Cerebellar nuclear complex (tissue), 1 donor: ENCODE data around the gene C13orf42.

ENCODE experiments used
- DNase-seq, 2 experiments: peaks; one replicate each; lab custom pipeline; 2025; lab: John Stamatoyannopoulos, UW

Gene C13orf42

DNA sequence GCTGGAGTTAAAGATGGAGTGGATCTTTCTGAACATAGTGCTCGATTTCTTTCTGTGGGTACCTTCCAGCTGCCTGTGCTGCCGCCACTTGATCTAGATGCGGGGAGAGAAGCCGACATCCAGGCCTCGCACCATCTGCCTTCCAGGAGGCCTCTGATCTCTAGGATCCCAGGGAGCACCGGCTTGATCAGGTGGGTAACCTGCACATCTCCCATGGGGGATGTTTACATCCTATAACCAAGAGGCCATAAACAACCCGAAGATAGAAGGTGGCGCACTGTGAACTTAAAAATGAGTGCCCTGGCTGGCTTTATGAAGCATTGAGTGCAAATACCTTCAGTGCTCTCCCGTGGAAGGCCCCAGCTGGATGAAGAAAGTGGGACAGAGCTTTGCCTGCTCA, at the start of gene C13orf42:
C13orf42 (minus strand) TSS at position 101 of the 400 bp plus-strand sequence; CDS start at position 36, 65 bp downstream.
- no peak for DNase-seq

GRCh38 chr13:51158880-51159518, 47.9 kb upstream of the C13orf42 start:
- DNase-seq: no peak

- no peak for DNase-seq
Measured at GRCh38 chr13:51158365-51158764, 47.3 kb upstream of the C13orf42 start.

GRCh38 chr13:51156648-51157047, 45.6 kb upstream of the C13orf42 start:
- no peak for DNase-seq

DNA sequence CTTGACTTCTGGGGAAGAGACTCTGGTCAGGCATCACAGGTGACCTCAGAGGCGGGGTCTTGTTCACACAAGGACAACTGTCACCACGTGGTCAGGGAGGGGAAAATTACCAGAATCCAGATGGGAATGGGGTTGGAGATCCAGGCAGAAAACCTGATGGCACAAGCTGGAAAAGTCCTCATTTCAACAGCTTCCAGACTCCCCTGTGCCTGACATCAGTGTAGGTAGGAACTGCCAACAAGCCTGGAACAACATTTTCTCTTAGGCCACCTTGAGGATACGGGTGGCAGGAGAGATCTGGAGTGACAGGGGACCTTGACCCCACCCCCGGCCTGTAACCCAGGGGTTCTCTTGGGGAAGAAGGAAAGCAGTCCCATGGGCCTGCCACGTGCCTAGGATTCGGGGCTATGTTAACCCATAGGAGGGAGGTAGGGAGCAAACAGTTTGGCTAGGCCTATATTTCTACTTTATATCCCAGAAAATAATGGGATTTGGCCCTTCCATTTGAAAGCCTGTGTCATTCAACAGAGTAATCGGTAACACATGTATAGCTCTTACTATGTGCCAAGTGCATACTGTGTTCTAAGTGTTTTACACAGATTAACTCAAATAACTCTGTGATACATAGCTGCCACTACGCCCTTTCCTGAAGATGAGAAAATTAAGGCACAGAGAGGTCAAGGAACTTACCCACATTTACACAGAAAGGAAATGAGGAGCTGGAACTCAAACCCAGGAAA, 44.9 kb upstream of the C13orf42 start:
- DNase-seq: no peak

GRCh38 chr13:51155161-51155560, 44.1 kb upstream of the C13orf42 start:
- no peak for DNase-seq

DNA sequence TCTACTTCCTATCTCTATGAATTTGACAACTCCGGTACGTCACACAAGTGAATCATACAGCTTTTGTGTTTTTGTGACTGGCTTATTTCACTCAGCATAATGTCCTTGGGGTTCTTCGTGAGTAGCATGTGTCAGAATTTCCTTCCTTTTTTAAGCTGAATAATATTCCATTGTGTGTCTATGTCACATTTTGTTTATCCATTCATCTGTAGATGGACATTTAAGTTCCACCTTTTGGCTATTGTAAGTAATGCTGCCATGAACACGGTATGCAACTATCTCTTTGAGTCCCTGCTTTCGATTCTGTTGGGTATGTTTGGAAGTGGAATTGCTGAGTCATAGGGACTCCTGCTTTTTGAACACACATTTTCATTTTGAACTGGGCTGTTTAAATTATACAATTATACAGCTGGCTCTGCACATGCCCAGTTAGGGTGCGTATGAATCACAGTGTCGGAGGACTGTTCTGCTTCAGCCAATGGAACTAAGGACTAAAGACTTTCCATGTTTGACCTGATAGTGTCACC, 43.0 kb upstream of the C13orf42 start:
- no peak for DNase-seq

GRCh38 chr13:51153527-51153926, 42.5 kb upstream of the C13orf42 start:
- DNase-seq: no peak

GRCh38 chr13:51152701-51153100, 41.6 kb upstream of the C13orf42 start:
- no peak for DNase-seq

DNA sequence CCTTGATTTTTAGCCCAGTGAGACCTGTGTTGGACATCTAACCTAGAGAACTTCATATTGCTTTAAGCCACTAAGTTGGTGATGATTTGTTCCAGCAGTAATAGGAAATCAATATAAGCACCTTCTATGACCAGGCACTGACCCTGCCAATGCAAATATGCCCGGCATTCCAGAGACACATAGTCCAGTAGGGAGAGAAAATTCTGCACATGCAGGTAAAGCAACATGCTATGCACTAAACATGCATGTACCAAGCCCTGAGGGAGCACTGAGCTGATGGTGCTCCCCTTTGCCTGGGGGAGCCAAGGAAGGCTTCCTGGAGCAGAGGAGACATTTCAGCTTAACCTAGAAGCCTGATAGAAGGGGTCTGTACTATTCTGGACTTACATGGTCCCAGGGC, 40.4 kb upstream of the C13orf42 start:
- DNase-seq: no peak

DNA sequence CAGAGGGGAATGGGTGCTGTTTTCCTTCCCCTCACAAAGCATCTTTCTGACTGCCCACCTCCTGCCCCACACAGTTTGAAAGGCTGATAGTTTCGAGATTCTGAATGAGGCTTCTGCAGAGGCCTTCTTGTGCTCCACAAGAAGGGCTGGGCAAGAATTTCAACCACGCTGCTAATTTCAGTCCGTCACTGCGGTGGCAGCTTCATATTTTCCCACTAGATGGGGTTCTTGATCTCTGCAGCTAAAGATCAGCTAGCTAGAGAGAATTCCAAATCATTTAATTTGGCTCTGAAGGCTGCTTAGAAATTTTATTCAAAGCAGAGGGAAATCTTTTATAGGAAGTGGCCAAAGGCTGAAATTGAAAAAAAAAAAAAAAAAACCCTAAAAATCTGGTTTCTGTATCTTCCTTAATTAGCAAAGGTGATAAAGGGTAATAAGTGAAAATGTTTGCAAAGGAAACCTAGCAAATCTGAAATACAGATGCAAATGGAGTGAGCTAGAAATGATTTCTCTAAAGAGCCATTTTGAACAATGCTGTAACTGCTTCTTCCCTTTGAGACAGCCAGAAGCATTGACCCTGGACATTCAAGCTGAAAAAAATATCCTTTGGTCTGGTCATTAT, 38.0 kb upstream of the C13orf42 start:
- no peak for DNase-seq

- no peak for DNase-seq
Measured at GRCh38 chr13:51148223-51148951, 37.3 kb upstream of the C13orf42 start.

- DNase-seq: no peak
Measured at GRCh38 chr13:51147732-51148131, 36.7 kb upstream of the C13orf42 start.

DNA sequence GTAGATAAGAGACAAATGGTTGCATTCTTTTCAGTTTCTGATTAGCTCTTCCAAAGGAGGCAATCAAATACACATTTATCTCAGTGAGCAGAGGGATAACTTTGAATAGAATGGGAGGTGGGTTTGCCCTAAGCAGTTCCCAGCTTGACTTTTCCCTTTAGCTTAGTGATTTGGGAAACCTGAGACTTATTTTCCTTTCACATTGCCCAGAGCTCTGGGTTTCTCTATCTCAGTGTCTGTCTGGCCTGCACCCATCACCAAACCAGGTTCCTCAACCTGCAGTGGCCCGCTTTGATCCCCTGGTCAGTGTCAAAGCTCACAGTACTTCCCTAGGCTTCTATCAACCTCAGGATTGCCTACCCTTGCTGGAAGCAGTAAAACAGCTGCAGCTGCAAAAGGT, 35.6 kb upstream of the C13orf42 start:
- DNase-seq: no peak

- no peak for DNase-seq
Measured at GRCh38 chr13:51137250-51137649, 26.2 kb upstream of the C13orf42 start.

DNA sequence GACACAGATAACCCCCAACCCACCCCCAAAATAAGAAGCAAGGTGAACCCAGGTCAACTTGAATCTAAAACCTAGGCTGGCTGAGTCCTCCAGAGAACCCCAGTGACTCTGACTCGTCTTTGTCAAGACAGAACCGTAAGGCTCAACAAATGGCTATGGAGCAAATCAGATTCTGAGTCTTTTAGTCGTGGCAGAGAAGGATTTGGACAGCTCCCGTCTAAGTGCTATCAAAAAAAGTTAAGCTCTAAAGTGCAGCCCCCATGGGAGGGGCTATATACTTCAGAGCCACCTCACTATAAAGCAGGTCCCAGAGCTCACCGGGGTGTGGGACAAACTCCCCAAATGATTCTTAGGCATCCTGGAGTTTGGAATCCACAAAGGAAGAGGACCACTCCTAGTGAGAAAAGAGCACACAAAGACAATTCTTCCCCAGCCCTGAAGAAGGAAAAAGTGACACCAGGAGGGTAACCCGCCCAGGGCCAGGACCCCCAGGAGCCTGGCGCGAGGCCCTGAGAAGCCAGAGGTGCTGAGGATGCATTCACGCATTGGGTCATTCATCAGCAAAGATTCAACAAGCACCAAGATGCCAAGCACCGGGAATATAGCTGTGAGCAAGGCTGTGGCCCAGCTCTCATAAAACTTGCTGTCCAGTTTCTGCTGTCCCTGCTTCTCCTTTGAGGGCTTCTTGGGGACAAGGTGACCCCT, 25.4 kb upstream of the C13orf42 start:
- no peak for DNase-seq

DNA sequence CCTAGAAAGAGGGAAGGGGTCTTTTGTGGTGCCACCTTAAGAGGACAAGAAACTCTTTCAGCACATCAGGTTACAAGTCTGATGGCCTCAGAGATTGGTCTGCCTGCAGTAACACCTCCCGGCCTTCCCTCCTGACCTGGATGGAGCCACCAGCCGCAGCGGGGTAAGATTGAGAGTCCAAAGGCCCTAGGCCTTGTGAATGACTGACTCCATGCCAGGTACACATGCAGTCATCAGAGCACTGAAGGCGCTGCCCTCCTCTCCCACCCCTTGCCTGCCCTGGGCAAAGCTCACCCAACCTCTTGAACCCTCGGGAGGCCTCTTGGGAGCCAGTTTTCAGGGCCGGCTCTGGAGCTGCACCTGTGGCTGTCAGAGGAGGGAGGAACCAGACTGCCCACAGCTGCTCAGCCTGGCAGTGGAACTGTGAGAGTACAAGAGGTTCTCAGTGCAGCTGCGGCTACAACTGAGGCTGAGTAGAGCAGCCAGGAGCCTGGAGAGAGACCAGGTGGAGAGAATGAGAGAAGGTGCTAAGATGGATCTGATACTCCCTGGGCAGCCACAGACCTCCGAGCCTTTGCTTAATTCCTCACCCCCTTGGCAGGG, 23.8 kb upstream of the C13orf42 start:
- DNase-seq: no peak

- DNase-seq: no peak
Measured at GRCh38 chr13:51130348-51130747, 19.3 kb upstream of the C13orf42 start.

GRCh38 chr13:51125495-51126226, 14.6 kb upstream of the C13orf42 start:
- DNase-seq: no peak

- DNase-seq: no peak
Measured at GRCh38 chr13:51122868-51123566, 11.9 kb upstream of the C13orf42 start.
